COLO668 (cell line): Measurements from ENCODE around the gene CCBE1.

ENCODE experiments used
- DNase-seq: peaks from one replicate; lab custom pipeline; 2025; ENCODE audit not compliant: unreplicated experiment; lab: John Stamatoyannopoulos, UW

Gene CCBE1

GRCh38 chr18:59573962-59574361, 123.3 kb downstream of the CCBE1 start:
- DNase-seq, result no peak

- no peak for DNase-seq
Observed at GRCh38 chr18:59571902-59572301, 125.3 kb downstream of the CCBE1 start.

GRCh38 chr18:59570796-59571195, 126.4 kb downstream of the CCBE1 start:
- no peak for DNase-seq

GRCh38 chr18:59570101-59570775, 127.0 kb downstream of the CCBE1 start:
- no peak for DNase-seq

DNA sequence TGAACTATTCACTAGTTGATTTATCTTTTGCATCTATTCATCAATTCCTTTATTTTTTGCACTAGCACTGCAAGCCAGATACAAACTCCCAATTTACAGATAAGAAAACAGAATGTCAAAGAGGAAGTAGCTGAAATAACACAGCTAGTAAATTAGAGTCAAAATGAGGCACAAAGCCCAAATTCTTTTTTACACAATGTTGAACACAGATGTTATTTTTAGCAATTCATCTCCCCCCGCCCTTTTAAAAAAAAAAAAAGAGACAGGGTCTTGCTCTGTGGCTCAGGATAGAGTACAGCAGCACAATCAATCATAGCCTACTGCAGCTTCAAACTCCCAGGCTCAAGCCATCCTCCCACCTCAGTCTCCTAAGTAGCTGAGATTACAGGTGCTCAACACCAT, 127.8 kb downstream of the CCBE1 start:
- DNase-seq, result no peak

GRCh38 chr18:59567431-59567830, 129.8 kb downstream of the CCBE1 start:
- DNase-seq, result no peak

GRCh38 chr18:59566533-59566971, 130.7 kb downstream of the CCBE1 start:
- DNase-seq, result no peak

GRCh38 chr18:59565957-59566356, 131.3 kb downstream of the CCBE1 start:
- no peak for DNase-seq

- no peak for DNase-seq
Observed at GRCh38 chr18:59564561-59564960, 132.7 kb downstream of the CCBE1 start.

DNA sequence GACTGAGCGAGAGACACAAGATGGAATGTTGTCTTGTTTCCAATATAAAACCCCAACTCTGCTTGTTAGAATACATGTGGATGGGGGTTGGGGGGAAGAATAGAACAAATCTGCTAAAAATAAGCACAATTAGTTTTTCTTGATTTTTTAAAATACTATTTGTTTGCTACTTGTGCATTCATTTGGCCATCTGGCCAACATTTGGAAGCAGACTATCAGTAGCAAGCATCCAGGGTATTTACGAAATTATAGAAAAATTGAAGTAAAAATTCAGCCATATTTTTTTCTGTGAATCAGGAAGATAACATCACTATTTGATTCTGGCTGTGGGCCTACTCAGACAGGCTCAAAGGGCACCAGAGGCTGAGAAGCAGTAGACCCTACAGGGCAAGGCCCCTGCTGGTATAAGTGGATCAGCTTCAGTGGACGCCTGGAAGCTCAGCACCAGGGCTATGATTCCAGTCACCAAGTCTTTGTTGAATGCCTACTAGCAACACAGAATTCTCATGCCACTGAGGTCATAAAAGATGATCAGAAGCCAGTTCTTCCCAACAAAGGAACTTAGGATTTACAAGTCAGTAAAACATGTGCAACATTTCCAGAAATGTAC, 133.9 kb downstream of the CCBE1 start:
- no peak for DNase-seq

DNA sequence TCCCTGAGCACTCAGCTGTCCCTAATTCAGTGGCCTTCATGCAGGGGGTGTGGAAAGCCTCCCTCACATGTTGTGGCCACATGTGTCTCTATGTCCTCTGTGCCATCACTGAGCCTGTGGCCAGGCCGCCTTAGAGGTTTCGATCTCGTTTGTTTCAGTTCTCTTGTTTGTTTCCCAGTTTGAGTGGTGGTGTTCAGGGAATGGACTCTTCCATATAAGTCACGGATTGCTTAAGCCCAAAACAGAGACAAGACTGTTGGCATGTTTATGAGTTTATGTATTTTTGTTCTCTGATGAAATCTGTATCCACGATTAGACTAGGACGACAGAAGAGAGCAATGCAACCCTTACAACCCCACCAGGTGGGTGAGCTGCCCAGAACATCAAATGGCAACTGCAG, 134.5 kb downstream of the CCBE1 start:
- no peak for DNase-seq

- DNase-seq, result no peak
Observed at GRCh38 chr18:59561612-59562011, 135.6 kb downstream of the CCBE1 start.

DNA sequence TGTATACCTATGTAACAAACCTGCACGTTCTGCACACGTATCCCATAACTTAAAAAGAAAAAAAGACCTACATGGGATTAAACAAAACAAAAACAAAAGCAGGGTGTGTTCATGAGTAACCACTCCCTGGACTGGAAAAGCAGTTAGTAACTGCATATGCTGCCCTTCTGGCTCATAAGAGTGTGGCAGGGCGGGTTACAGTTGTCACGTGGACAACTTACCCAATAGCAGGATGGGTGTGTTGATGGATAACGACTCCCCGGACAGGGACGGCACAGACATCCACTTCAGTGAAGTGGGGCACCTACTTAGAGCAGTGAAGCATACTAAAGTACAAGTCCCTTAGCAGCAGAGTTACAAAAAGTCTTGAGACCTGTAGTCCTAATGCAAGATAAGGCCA, 136.7 kb downstream of the CCBE1 start:
- no peak for DNase-seq

GRCh38 chr18:59559528-59559927, 137.7 kb downstream of the CCBE1 start:
- no peak for DNase-seq

DNA sequence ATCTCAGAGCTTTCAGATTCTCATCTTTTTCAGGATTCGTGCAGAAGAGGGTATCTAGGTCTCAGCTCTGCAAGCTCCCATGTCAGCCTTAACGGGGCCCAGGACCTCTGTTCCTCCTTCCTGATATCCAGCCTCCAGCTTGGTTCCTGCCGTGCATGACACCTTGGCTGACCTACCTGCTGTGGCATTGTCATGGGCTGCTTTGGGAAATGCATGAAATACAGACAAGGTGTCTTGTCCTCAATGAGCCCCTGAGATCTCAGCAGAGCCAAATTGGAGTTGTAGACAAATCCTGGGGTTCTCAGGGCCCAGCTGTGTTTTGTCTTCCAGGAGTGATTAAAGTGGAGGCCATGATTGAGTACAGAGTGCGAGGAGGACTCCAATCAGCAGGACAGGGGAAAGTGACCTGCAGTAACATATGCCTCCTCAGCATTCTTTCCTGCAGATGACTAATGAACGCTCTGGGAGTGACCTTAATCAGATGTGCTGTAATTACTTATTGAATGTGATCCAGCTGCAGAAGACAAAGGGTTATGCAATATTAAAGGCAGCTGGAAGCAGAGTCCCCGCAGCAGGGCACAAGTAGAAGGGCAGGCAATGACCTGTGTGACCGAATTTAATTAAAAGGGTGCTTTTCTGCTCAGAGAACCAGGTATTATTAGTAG, 141.1 kb downstream of the CCBE1 start:
- DNase-seq, result no peak

GRCh38 chr18:59554796-59555335, 142.4 kb downstream of the CCBE1 start:
- DNase-seq, result no peak

GRCh38 chr18:59553273-59553870, 143.9 kb downstream of the CCBE1 start:
- DNase-seq, result no peak

- DNase-seq, result no peak
Observed at GRCh38 chr18:59551902-59552635, 145.2 kb downstream of the CCBE1 start.

DNA sequence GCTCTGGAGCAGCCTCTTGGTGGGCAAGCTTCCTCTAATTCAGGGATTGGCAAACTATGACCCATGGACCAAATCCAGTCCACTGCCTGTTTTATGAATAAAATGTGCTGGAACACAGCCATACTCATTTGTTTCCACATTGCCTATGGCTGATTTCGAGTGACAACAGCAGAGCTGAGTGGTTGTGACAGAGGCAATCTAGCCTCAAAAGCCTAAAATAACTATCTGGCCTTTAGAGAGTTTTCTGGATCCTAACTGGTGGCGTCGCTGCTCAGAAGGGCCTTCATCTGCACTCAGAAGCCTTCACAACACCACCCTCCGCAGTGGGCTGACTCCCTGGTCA, 147.1 kb downstream of the CCBE1 start:
- DNase-seq, result no peak

- no peak for DNase-seq
Observed at GRCh38 chr18:59549503-59550173, 147.6 kb downstream of the CCBE1 start.
